Medulla oblongata (tissue), 1 donor: Measurements from ENCODE around the gene WASF2.
A peak's percentile ranks its signal among the peaks of the same experiment; 100 is the strongest.
"Not testable (repeated sequence)": the region's sequence is repeated elsewhere in the genome, so short reads cannot be mapped to it uniquely, and the experiment has no call there.

ENCODE experiments used
- DNase-seq: peaks from one replicate; pipeline ENCODE4 v3.0.0-alpha.2; 2015; ENCODE audit errors: extremely low spot score

WASF2 gene

GRCh38 chr1:27418326-27419185, 71.4 kb downstream of the WASF2 start:
- DNase-seq: peak; percentile 92

GRCh38 chr1:27417713-27418112, 72.3 kb downstream of the WASF2 start:
- DNase-seq: no peak

DNA sequence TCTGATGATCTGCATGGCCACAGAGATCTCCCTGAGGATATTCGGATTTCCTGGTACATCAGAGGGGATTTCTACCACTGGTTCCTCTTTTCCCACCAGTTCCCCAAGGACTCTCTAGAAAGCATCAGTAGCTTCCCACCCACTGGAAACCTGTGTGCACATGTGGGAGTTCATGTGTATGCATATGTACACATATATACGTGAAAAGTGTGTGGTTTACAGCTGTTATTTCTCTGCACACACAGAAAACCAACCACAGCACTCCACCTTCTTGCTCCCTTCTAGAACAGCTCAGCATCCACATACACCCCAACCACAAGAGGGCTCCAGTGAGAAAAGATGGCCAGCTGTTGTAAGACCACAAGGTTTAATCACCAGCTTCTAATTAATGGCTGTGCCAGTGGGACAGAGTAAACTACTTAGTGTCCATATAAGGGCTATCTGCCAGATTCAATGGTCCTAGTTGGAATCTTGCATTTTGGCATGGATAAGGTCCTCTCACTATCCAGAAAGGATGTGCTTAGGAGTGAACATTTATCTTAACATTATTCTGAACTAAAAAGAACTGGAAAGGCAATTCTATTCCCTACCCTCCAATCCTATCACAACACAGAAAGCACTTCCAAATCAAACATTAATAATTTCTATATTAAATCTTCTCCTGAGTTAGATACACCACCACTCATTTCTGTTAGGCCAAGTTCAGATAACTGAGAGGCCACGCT, 73.4 kb downstream of the WASF2 start:
- peak; percentile 85 for DNase-seq

DNA sequence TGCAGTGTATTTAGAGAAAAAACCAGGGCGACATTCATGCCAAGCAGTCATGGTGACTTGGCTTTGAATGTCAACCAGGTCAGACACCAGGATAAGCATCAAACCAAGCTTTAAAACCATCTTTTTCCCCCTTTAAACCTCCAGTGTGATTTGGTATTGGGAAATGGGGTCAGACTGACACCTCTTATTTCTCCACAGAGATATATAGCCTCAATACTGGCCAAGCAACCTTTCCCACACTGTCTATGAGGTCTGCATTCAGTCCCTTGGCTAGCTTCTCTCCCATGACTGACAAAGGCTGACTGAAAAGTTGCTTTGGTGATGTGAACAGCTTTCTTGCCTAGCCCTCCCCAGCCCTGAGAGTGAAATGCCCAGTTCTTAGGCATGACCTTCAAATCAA, 75.9 kb downstream of the WASF2 start:
- peak; percentile 78 for DNase-seq

DNA sequence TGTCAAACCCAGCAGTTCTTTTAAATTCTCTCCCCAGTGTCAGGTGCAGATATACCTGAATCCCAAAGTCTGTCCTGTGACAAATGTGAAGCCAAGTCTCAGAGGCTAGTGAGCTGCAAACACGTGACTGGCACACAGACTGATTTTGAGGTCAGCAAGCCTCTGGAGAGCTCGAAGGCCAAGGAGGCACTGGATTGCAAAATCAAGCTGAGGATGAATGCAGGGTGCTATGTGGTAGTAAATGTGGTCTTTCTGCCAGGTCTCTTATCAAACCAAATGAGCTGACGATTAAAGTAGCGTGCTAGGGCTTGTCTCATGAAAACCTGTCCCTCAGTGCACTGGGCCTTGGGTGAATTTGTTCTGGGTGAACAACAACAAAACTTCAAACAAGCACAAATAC, 77.0 kb downstream of the WASF2 start:
- no peak for DNase-seq

DNA sequence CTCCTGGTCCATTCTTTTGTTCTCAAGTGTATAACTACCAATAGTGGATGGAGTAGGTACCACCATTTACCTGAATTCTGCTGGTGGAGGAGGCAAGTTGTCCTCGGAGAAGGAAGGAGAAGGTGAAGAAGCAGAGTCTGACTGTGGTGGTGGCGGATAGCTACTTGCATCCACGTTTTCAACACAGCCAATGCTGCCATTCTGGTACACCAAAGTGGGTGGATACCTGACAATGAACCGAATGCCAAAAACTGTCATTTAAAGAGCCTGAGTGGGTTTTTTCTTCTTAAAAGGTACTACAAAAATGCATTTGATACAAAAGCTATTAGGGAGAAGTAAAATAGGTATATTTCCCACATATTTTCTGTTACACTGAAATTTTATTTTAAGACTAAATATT, 77.5 kb downstream of the WASF2 start:
- no peak for DNase-seq

DNA sequence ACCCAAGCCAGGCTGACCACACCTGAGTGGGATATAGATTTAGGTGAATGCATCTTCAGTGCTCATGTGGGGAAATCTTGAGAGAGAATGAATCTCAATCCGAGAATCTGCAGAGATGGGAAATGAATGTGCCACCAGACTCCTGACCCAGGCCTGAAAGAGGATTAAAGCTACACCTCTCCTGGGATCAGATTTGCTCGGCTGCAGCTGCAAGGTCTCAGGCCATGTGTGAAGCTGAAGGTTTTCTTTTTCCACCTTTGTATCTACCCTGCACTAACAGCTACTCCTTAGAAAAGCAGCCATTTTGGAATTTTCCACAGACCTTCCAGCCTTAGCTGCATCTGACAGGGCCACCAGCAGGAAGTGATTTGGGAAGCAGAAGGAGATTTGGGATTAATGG, 79.3 kb downstream of the WASF2 start:
- no peak for DNase-seq

GRCh38 chr1:27409669-27410068, 80.3 kb downstream of the WASF2 start:
- no peak for DNase-seq

GRCh38 chr1:27408151-27408550, 81.8 kb downstream of the WASF2 start:
- DNase-seq: no peak

DNA sequence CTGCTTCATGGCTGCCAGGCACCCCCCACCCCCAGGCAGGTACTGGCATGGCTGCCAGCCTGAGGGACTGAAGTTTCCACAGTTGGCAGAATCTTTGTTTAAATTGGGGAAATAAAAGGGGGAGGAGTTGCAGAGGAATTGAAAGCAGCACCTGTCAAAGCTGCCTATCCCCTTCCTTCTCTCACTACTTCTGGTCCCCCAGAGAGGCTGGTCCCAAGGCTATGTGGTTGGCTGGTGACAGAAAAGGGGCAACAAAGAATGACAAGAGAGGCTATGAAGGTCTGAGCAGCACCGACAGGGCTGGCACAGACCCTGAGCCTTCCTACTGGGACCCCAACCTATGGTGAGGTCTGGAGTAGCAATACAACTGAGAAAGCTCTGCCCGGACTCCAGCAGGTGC, 83.2 kb downstream of the WASF2 start:
- not testable (repeated sequence) for DNase-seq

GRCh38 chr1:27406362-27406680, 83.6 kb downstream of the WASF2 start:
- DNase-seq: peak; percentile 76

GRCh38 chr1:27405598-27406361, 84.2 kb downstream of the WASF2 start:
- not testable (repeated sequence) for DNase-seq

- peak; percentile 47 for DNase-seq
Measured at GRCh38 chr1:27405074-27405473, 84.9 kb downstream of the WASF2 start.

DNA sequence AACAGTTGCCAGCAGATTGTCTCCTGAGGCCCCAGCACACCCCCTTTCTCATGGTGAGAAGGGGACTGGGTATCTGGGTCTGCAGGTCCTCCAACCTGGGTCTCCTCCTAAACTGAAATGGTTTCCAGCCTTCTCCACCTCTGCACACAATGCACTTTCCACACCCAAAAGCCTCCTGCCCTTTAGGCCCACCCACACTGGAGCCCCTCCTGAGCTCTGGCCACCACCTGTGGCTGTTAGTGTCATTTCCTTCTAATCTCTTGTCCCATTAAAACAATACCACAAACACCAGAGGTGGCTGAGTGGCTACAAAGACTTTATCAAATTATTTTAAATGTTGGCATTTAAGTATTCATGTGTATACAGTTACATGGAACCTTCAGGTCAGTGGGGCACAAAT, 86.0 kb downstream of the WASF2 start:
- peak; percentile 11 for DNase-seq

DNA sequence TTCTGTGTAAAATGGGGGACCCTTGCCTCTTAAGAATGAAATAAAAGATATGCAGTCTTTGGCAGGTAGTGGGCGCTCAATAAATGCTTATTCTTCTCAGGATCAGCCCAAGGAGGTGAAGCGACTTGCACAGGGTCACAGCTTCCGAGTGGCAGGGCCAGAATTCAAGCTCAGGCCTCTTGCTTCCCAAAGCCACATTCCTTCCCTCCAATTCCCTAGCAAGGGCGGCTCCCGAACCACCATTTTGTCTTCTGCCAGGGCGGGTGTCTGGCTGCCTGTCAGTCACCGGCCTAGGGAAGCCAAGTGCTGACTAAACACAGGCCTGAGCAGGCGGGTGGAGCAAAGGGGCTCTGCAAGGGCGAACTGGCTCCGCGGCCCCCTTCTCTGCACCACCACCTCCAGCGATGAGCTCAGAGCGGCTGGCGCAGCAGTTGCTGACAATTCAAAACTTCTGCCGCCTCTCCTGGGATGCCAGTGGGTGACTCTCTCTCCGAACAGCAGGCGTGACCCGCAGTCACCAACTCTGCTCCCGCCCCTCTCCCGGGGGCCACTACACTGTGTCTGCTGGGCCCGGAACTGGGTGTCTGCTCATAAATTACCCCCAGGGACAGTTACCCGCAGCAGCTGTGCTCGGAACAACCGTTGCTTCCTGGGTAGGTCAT, 86.8 kb downstream of the WASF2 start:
- DNase-seq: peak; percentile 56

DNA sequence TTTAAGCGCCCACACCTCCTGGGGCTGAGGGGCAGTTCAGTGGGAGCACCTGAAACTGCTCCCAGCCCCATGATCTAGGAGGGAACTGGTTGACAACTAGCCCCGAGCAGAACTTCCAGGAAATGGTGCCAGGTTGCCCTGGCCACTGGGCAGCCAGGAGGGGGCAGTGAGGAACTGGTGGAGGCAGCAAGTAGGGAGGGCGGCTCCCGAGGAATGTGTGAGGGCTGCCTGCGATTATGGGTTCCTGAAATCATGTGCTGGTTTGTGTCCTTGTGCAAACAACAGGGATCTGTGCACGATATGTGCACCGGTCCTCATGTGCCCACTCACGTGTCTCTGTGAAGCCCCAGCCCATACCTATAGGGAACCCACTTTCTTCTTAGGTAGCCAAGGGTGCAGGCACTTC, 87.6 kb downstream of the WASF2 start:
- peak; percentile 90 for DNase-seq

DNA sequence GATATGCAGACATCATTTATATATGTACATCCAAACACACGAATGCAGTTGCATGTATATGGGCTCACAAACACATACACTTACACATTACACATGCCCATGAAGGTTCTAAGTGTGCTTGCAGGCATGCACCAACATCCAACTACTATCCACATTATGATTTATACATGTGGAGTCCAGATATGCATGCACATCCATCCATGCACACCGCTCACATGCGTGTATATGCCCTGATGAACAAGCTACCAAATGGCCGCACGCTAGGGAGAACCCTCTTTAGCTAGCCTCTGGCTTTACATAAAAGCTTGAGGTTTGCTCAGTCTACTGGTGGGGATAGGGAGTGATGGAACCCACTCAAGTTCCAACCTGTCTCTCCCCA, 89.0 kb downstream of the WASF2 start:
- DNase-seq: no peak

- no peak for DNase-seq
Measured at GRCh38 chr1:27400082-27400962, 89.6 kb downstream of the WASF2 start.

- DNase-seq: no peak
Measured at GRCh38 chr1:27399251-27400025, 90.5 kb downstream of the WASF2 start.
